ENCODE results near the gene SCFD2.
"Not testable (repeated sequence)": the region's sequence is repeated elsewhere in the genome, so short reads cannot be mapped to it uniquely, and the experiment has no call there.

SCFD2 gene

DNA sequence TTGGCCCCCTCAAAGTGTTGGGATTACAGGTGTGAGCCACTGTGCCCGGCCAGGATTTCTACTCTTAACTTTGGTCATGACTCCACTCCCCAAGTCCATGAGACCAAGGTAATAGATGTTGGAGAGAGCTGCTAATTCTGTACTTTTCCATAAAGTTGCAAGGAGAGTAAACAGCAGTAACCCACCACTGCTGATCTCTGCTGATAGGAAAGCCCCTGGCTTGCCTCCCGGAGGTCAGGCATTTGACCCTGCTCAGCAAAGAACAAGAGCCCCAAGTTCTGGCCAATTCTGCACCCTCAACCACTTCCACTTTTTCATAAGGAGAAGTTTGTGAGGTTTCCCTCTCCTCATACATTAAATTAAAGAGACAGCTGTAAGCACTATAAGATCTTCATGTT is 360.7 kb downstream of the SCFD2 start:
- no peak for DNase-seq

DNA sequence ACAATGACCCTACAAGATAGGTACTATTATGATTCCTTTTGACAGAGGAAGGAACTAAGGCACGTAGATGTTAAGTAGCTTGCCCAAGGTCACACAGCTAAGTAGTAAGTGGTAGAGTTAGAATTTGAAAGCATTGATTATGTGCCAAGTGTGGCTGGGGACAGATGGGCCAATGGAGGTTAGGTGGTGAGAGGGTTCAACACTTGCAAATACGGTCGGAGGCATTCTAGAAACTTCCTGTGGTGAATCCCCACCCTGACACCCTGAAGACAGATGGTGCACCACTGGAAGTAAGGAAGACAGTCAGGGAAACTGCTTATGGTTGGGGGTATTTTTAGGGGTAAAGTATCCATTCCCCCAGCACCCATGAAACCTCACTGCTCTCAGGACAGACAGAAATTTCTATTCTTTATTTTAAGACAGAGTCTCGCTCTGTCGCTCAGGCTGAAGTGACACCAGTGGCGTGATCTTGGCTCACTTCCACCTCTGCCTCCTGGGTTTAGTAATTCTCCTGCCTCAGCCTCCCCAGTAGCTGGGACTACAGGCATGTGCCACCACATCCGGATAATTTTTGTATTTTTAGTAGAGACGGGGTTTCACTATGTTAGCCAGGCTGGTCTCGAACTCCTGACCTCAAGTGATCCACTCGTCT is 361.2 kb downstream of the SCFD2 start:
- DNase-seq, result no peak

DNA sequence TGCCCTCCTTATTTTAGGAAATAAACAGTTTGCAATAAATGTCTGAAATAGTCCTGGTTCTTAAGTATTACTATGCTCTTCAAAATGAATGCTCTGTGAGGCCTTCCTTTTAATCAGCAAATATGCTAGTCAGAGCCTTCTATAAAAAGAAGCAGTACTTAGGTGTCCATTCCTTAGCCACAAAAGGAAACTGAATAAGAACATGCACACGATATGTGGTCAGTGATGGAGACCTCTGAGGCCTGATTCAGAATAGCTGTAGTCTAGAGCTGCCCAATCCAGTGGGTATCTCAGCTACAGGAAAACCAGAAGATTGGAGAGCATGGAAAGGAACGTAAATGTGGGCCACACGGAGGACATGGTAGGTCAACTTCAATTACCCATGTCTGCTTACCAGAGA is 361.9 kb downstream of the SCFD2 start:
- DNase-seq, result no peak

DNA sequence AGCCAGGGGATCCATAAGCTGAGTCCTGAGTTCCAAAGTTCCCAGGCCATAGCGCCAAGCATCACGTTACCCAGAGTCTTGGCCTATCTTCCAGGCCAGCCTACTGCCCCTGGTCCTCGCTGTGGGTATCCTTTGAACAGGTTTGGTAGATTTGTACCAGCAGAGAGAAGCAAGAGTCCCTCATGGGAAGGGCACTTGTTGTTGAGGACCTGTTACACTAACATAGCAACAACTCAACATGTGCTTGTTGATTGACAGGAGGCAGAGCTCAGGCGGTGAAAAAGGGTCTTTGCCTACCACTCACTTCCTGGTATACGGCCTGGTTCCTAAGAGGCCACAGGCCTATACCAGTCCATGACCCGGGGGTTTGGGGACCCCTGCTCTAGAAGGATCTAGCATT is 365.3 kb downstream of the SCFD2 start:
- DNase-seq, result no peak

DNA sequence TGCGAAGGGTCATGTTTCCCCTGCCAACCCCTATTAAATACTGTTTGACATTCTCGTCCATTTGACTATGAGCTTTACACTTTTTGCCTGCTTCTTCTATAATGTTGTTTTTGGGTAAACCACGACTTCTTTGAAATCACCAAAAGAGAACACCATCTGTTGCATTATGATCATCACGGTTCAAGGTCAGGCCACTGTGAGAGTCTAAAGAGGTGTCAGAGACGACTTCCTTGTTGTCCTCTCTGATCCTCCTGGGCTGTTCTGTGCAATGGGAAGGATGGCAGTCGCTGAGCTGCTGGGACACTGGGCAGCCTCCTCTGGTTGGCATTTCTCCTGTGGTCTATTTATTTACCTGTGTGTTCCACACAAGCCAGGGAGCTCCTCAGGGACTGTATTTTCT is 366.2 kb downstream of the SCFD2 start:
- DNase-seq, result no peak

DNA sequence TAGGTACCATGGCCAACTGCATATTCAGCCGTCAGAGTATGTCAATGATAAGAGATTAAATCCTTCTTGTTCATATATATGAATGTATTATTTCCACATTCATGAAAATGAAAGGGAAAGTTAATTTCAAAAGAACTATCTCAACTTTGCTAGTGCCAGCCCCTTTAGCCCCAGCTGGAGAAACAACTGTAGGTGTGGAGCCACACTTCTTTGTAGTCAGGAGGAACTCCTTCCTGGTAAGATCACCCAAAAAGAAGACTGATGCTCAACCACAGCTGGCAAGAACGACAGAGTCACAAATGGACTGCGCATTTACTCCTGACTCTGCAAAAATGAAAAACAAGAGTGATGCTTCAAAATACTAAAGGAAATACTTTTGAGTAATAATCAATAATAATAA is 367.4 kb downstream of the SCFD2 start:
- DNase-seq, result no peak

DNA sequence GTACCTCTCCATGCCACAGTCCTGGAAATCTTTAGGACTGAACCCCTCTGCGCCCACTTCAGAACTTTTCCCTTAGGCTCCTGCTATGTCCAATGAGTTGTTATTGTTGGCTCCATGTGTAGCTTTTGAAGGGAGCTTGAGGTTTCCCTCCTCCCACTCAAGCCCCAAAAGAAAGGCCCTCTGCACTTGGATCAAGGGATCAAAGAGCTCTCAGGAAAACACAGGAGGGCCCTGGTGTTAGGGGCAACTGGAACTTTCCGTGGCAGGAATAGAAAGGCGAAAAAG is 368.8 kb downstream of the SCFD2 start:
- no peak for DNase-seq

DNA sequence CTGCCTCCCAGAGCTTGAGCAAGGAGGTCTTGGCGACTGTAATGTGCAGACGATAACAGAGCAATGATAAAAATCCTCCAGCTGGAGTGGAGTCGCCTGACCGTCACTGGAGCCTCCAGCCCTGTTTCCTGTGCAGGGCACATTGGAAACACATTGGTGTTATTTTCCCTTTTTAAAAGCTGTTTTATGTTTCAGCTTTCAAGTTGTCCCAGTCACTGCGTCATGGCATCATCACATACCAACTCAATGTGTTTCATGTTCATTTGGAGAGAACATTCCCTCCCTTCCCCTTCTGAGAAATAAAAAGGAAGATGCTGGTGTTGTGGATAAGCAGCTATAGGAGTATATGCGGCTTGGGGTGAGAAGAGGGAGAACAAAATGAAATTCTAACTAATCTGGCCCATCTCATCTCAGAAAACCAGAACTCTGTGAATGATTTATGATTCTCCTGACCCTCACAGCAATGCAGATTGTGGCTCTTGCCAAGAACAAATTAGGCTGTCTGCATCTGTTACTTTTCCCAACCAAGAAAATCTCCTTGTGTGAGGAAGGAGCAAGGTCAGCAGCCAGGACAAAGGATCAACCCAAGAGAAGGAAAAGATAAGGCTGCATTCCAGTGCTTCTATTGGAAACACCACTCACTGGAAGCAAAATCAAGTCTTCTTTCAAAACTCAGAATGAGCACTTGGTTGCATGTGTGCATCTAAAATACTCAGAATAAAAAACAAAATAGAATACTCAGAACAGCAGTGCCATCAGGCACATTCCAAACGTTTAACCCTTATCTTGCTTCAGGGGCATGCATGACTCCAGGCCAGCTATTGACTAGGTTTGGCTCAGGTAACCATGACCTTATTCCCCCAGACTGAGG is 369.4 kb downstream of the SCFD2 start:
- DNase-seq, result no peak

DNA sequence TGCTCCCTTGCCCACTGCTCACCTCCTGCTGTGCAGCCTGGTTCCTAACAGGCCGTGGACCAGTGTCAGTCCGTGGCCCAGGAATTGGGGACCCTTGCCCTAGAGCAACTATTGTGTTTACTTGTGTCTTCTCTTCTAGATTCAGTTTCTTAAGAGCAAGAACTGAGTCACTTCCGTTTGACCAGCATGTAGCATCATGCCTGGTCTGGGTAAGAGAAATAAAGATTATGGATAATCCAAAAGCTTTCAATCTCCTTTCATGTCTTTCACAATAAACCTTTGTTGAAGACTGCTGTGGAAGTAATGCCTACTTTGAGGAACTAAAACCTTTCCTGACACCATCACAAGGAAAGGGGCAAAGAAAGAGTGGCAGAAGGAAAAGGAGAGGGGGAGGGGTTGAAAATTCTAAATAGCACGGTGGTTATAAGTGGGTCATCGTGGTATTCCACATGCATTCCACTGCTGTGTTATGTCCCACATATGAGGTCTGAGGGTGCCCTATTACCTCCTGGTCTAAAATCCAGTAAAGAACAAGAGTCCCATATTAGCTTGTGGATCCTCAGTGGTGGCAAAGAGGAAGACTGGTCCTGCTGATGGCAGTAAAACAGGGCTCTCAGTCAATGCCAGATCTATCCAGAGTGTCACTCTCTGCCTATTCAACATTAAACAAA is 370.4 kb downstream of the SCFD2 start:
- no peak for DNase-seq

DNA sequence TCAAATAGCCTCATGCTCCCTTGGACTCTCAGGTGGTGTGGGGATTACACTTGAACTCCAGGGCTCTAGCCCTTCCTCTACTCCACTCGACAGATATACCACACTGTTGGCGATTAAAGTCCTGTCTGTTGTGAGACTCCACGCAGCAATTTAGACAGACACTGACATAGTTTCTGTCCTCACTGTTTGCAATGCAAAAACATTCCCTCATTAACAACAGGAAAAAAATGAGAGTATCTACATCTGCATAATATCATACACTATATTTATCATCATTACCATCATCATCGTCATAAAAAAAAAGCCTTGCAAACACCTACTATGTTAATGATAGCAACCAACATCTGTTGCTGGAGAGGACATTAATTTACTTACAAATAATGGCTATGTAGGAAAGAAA is 371.3 kb downstream of the SCFD2 start:
- DNase-seq, result no peak

DNA sequence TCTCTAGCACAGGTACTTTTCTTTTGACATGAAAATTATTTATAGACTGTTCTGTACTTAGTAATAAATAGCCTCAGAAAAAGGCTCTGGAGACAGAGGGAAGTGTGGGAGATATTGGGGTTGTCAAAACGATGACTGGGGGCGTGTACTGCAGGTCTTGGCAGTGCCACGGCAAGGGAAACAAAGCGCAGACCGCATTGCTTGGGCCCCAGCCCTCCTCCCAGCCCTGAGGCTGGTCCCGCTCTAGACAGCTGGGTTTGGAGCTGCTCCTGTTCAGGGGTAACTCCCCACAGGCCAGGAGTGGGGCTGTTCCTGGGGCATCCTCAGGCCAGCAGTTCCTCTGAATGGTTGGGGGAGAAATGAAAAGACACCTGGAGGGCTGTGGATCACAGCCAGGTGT is 372.1 kb downstream of the SCFD2 start:
- no peak for DNase-seq

DNA sequence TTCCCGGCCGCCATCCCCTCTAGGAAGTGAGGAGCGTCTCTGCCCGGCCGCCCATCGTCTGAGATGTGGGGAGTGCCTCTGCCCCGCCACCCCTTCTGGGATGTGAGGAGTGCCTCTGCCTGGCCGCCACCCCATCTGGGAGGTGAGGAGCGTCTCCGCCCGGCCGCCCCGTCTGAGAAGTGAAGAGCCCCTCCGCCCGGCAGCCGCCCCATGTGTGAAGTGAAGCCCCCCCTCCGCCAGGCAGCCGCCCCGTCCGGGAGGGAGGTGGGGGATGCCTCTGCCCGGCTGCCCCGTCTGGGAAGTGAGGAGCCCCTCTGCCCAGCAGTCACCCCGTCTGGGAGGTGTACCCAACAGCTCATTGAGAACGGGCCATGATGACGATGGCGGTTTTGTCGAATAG is 373.3 kb downstream of the SCFD2 start:
- not testable (repeated sequence) for DNase-seq

DNA sequence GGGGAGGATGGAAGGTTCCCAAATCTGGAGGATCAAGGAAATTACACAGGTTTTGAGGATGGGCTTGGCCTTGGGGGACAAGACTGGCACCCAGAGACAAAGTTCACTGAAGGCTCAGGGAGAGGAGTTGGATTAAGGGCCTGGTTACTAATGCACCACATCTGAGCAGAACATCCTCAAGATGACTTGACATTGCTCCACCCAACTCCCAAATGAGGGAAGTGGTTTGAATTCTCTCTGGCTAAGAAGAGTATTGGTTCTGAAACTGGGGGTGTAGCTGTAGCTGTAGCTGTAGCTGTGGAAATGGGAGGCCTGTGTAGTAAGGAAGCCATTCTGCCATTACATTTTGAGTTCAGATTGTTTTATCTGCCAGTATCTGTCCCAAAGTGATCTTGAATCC is 374.4 kb downstream of the SCFD2 start:
- no peak for DNase-seq

DNA sequence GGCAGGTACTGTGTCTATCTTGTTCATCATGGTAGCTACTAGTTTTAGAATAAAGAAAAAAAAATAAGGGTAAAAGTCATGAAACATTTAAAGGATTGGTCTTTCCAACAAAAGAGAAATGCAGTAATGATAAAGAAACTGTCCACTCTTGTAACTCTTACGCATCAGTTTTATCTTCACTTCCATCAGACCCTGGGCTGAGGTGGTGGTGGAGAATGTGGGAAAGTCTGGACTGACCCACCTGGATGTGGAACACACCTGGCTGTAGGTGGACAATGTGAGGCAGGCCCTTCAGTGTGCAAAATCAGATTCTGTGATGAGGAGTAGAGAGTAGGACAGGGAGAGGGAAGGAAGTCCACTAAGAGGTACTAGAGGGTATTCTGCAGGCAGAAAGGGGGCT is 375.2 kb downstream of the SCFD2 start:
- DNase-seq, result no peak

DNA sequence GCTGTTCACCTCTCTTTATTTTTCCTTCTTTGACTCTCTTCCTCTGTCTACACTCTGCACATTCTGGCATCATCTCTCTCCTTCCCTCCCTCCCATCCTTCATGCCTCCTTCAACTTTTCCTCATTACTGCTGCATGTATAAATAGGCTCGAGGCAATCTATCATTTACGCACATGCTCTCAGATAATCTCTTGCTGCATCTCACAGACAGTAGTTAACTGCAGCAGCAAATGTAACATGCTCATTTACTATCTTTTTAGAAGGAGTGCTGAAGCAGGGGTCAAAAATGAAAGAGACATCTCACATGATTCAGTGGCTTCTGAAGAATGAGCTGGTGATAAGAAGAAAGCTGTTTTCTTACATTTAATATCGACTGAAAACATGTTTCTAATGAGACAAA is 376.0 kb downstream of the SCFD2 start:
- no peak for DNase-seq

DNA sequence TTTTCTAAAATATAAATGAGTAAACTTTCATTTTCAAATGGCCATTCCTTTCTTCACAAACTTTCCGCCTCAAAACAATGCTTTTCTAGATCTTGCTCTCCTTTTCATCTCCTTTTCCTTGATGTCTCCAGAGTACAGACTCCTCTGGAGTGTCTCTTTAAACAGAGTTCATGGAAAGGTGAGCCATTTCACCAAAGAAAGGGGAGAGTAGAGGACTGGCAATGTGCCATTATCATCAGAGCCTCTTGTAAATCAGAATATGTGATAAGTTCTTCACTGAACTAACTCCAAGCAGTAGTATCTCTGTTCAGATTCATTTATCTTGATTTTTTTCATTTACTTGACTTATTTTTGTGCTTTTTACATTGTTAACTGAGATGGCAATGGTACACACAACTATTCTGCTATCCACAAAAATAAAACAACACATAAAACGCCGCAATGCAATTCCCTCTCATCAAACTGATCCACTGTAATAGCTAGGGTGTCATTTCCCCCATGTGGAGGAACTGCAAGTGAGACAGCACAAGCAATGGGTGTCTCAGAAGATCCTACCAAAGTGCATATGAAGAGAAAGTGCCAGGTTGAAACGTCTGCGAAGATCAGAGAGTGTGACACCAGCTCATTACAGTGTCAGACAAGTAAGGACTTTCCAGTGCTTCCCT is 378.3 kb downstream of the SCFD2 start:
- DNase-seq, result no peak

DNA sequence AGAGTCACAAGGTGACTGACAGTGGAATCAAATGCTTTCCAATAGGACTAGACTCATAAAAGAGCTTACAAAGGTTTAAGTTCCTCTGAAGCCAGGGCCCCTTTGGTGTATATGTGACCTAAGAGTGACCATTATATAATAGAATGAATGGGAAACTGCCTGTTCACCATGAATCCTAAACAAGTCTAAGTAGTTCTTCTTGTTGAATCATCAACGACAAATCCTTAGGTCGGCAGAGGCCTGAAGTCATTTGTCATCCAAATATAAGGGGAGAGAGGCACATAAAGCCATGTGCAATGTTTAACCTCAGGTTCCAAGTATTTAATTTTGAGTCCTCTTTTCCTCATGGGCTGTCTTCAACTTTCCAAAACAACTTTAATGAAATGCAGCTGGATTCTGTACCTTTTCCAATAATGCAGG is 381.4 kb downstream of the SCFD2 start:
- no peak for DNase-seq

DNA sequence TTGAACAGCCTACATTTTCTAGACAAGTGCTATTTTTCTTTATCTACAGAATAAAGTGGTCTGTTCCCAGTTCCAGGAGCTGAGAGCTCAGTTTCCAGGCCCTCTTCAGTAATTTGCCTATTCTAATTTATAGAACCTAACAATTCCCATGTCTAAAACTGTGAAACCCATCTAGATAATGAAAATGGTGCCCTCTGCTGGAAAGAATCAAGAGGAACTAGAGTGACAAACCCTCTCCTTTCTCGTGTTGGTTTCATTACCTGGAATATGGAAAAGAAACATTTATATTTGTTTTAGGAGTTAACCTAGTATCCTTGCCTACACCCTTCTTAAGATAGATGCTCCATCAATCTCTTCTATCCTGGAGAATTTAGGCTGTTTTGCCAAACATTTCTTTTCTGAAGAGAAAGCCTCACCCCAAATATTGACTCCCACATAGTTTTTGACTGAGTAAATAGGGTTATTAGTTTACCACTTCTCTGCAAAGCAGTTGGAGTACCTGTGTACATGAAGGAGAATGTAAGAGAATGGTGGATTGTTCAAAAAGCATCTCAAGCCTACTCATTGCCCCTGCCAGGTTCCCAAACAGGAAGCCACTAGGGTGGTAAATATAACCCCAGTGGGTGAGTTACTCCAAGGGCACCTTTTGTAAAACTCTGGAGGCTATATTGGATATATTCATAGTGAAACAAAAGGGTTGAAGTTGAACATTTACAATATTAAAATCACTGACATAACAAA is 382.1 kb downstream of the SCFD2 start:
- no peak for DNase-seq

DNA sequence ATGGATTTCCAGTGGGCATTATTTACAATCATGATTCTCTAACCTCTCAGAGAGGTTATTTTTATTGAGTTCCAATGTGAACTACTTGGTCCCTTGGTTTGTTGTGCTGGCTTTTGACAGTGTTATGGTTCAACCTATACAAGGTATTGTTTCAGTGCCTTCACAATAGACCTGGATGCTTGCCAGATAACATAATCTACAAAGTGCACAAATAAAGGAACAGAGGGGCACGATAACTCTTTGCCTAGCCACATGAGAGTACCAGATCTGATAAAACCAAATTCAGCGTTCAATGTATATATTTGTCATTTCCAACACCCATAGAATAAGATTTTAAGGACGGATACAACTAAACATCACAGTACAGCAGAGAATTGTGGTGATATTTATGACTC is 382.9 kb downstream of the SCFD2 start:
- DNase-seq, result no peak

DNA sequence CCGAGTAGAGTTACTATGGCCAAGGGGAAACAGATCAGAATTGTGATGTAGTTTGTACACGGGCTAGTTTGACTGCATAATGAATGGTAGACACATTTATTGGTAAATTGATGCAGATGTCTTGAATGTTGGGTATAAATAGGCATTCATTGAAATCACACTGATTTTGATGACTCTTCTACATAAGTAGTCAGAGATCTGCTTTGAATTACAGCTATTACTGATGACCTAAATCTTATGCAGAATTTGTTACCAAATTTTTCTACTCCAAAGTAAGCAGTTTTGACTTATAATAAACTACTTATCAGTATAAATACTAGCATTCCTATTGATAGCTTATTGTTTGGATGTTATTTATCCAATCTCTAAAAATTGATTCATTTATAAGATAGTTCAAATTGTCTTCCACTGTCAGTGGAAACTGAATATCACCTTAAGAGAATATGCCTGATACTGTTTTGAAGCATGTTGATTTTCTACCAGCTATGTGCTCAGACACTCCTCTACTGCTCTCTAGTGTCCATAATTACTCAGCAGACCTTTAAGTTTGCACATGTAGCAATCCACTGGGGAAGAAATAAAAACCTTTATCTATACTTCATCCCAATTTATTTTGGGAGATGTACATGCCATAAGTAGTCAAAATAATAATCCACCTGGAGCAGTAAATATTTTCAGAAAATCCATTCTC is 383.5 kb downstream of the SCFD2 start:
- no peak for DNase-seq

DNA sequence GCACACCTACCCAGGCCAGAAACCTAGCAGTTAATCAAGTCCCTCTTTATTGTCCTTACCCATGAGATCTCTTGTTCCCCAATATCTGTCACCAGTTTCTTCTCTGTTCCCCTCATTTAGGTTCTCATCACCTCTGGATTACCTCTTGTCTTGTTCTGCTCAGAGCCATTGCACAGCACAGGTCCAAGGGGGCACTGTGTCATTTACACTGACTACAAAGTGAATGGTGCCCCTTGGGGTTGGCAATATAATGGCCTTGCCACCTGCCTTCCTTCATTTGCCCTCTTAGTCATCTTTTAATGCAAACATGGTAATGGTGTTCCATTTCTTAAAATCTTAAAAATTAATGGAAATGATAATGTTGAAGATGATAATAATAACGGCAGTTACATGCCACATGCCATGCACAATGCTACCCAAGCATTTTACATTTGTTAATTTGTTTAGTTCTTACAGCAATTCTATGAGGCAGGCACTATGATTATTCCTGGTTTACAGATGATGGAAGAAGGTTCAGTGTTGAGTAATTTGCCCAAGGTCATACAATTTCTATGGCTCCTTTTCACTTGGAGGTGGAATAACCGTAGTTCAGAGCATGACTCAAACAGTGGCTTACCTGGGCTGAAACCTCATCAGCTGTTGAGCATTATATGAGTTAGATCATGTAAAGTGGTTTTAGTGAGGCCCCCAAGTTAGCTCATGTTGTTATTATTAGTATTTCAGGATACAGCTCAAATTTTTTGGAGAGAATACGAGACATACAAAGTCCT is 385.9 kb downstream of the SCFD2 start:
- DNase-seq, result no peak

DNA sequence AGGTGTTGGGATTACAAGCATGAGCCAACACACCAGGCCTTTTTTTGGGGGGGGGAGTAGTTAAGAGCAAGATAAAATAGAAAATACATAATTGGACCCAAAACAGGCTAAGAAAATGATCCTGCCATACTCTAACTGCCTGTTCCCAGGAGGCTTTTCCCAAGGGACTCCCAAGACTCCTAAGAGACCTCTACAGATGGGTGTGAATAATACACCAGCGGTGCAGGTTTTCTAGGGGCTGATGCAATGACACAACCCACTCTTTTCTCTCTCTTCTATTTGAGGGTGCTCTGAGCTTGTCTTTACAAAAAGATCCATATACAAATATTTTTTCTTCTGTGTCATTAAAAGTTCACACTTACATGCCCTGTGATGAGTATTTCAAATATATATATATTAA is 386.8 kb downstream of the SCFD2 start:
- DNase-seq, result no peak
